Testis (tissue), 3 donors: ENCODE measurements around the gene MED13. TPM values are rescaled to one million over a fixed set of nuclear protein-coding genes. Genes with fewer than 3 reads are reported as not detected.
"Not testable (repeated sequence)": the region's sequence is repeated elsewhere in the genome, so short reads cannot be mapped to it uniquely, and the experiment has no call there.

ENCODE experiments used
- DNase-seq: peaks from one replicate; pipeline ENCODE4 v3.0.0-alpha.2; 2019
- H3K27ac ChIP-seq, 2 donors: fragments of 200-600 bp; sonication (generic); one replicate each; pipeline ENCODE4 v1.5.1; 2019
- H3K27me3 ChIP-seq: fragments of 200-600 bp; sonication (generic); one replicate; pipeline ENCODE4 v1.5.1; 2019
- H3K36me3 ChIP-seq: fragments of 200-600 bp; sonication (generic); one replicate; pipeline ENCODE4 v1.5.1; 2017; ENCODE audit warnings: low read depth; ENCODE audit errors: missing control alignments
- H3K4me1 ChIP-seq: fragments of 200-600 bp; sonication (generic); one replicate; pipeline ENCODE4 v1.5.1; 2019
- H3K4me3 ChIP-seq, 2 donors: fragments of 200-600 bp; sonication (generic); one replicate each; pipeline ENCODE4 v1.5.1; 2017 to 2019
- H3K9me3 ChIP-seq: fragments of 200-600 bp; sonication (generic); one replicate; pipeline ENCODE4 v1.5.1; 2017
- POLR2A ChIP-seq: fragments of 450-650 bp; IDR thresholded peaks from one replicate; pipeline ENCODE4 v1.6.1; 2017; ENCODE audit warnings: antibody characterized with exemption, mild to moderate bottlenecking, moderate library complexity
- WGBS, 2 donors: methylation state at CpG; one replicate each; pipeline ENCODE4 v1.1.5; 2018; 5-methylcytosine and 5-hydroxymethylcytosine counted together
- intact Hi-C: fragments of 100-400 bp; cut with DNase I; formaldehyde crosslinking; loops from one replicate; pipeline ENCODE4 v1.15.1; 2023; ENCODE audit warnings: low total_unique reads
- polyA plus RNA-seq: library from polyadenylated mRNA; stranded (reverse); fragments of 350-450 nt; fragmentation: Illumina TruSeq; extraction: RNeasy Lipid Tissue Mini Kit (QIAGEN cat#74804); gene quantifications from one replicate; pipeline ENCODE4 v1.2.3, GENCODE V29; 2014; ENCODE audit warnings: low read depth, low replicate concordance; ENCODE audit not compliant: insufficient read depth
- total RNA-seq, 2 donors: library from RNA; depleted of rRNA; stranded (reverse); fragments of >200 nt; gene quantifications; one replicate each; pipeline ENCODE4 v1.2.3, GENCODE V29; 2016
- TF ChIP-seq, protein P1 (sequence below), 3 experiments: fragments of 450-650 bp in 2 of 3; fragments of 200-600 bp in 1 of 3; sonication (generic) in 1 of 3; IDR thresholded peaks; one replicate each; pipeline ENCODE4 v1.5.1; 2016 to 2019; ENCODE audit warnings: antibody characterized with exemption in 3 of 3, mild to moderate bottlenecking in 2 of 3, moderate library complexity in 1 of 3

MED13 gene
- total and polyA plus RNA-seq, 3 donors from 2014 or later, result 44.0 to 145 (median 98.7) TPM

- no peaks in the 10 kb centered on the region for H3K4me1 ChIP-seq
- TF ChIP-seq, protein P1, sequence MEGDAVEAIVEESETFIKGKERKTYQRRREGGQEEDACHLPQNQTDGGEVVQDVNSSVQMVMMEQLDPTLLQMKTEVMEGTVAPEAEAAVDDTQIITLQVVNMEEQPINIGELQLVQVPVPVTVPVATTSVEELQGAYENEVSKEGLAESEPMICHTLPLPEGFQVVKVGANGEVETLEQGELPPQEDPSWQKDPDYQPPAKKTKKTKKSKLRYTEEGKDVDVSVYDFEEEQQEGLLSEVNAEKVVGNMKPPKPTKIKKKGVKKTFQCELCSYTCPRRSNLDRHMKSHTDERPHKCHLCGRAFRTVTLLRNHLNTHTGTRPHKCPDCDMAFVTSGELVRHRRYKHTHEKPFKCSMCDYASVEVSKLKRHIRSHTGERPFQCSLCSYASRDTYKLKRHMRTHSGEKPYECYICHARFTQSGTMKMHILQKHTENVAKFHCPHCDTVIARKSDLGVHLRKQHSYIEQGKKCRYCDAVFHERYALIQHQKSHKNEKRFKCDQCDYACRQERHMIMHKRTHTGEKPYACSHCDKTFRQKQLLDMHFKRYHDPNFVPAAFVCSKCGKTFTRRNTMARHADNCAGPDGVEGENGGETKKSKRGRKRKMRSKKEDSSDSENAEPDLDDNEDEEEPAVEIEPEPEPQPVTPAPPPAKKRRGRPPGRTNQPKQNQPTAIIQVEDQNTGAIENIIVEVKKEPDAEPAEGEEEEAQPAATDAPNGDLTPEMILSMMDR (IDR thresholded peaks at IDR 0.05), result no peak
- TF ChIP-seq POLR2A, result no peak
- no peak overlapping the region for H3K4me3 ChIP-seq
- H3K36me3 ChIP-seq, result no peaks in the 10 kb centered on the region
- H3K9me3 ChIP-seq, result no peaks in the 10 kb centered on the region
- H3K27ac ChIP-seq, result no peak overlapping the region
- DNase-seq, result no peak
- intact Hi-C loops, result no loop called here
- no peaks in the 10 kb centered on the region for H3K27me3 ChIP-seq
- 96 to 97% methylated on average over 2 of the region's 2 CpGs for WGBS, 2 donors
These were observed 167.4 kb downstream of the MED13 start for GRCh38 chr17:61897548-61898180.

DNA sequence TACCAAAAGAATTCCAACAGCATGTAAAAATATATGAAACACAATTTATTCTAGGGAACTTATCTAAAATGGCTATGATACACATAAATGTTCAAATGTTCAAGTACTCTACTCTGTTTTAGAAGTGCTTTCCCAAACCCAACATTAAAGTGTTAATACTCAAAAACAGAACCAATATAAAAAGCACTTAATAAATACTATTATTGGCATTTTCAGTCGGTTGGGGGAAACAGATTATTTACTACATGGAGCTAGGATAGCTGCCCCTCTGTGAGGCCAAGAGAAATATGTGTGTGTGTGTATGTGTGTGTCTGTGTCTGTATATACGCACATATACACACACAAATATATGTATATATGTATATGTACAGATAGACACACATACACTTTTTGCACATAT is 169.7 kb downstream of the MED13 start:
- H3K36me3 ChIP-seq, result no peaks in the 10 kb centered on the region
- WGBS, 2 donors, result 44 to 46% methylated on average over 2 of the region's 2 CpGs

DNA sequence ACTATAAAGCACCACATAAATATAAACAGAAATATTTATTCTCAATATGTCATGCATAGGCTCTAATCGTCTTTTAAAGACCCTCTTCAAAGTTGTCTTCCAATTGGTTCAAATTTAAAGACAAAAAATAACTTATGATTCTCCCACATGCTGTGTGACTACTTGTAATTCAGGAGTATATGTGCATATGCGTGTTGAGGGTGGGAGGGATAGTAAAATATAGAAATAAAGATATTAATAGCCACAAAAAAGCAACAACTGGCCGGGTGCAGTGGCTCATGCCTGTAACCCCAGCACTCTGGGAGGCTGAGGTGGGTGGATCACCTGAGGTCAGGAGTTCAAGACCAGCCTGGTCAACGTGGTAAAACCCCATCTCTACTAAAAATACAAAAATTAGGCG is 170.8 kb downstream of the MED13 start:
- H3K9me3 ChIP-seq, intact Hi-C loops, H3K27ac ChIP-seq, H3K27me3 ChIP-seq, H3K4me1 ChIP-seq, H3K4me3 ChIP-seq, H3K36me3 ChIP-seq, DNase-seq: not testable (repeated sequence)
- WGBS, 2 donors, result 81 to 87% methylated on average over 5 of the region's 5 CpGs

More for the DNA sequence above, 169.7 kb downstream of the MED13 start:
- no peak for DNase-seq
- H3K4me1 ChIP-seq, result no peaks in the 10 kb centered on the region
- H3K27ac ChIP-seq, result no peak overlapping the region
- TF ChIP-seq, protein P1 (IDR thresholded peaks at IDR 0.05), result no peak
- TF ChIP-seq POLR2A, result no peak
- no peak overlapping the region for H3K4me3 ChIP-seq
- no peaks in the 10 kb centered on the region for H3K27me3 ChIP-seq
- no peaks in the 10 kb centered on the region for H3K9me3 ChIP-seq
- intact Hi-C loops, result no loop called here

Other genes with a start within 250 kb of the MED13 start
- gene BRIP1, start 201.8 kb downstream of the MED13 start, total RNA-seq, result 10 to 100 TPM in 1 of 2 donors, 1 to 10 TPM in 1; 7.5 to 10.6 TPM
- 10.5 TPM for gene BRIP1, start 201.8 kb downstream of the MED13 start, polyA plus RNA-seq
- 10 to 100 TPM; 25.7 to 28.1 TPM for gene INTS2, start 137.3 kb downstream of the MED13 start, total RNA-seq
- gene INTS2, start 137.3 kb downstream of the MED13 start, polyA plus RNA-seq, result 9.6 TPM